NCI-H128 (cell line): ENCODE measurements around the gene GPR137B.

Experiments
- DNase-seq: peaks from one replicate; lab custom pipeline; 2025; ENCODE audit not compliant: unreplicated experiment; lab: John Stamatoyannopoulos, UW

The GPR137B gene

GRCh38 chr1:236113324-236114032, 28.9 kb upstream of the GPR137B start:
- DNase-seq = no peak

DNA sequence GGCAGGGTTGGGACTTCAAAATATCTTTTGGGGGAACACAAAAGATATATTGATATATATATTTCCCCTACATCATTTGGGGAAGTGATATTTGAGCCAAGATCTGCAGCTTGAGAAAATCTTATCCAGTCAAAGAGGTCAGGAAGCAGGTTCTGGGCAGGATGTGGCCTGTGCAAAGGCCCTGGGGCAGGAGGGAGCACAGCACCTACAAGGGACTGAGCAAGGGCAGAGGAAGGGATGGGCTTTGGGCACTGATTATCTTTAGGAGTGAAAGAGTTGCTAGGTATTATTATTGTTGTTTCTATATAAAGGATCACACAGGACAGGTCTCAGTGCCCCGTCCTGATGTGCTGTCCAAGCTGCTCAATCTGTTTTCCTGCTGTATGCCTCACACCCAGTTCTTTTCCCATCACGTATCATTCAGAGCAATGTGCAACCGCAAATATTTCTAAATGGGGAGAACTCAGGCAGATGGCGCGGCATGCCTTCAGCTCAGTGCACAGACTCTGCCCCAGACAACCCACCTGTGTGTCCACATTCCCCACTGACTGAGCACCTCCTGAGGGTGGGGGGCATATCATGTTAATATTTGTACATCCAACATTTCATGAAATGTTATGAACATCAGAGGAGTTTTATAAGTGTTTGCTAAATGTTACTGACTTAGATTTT, 28.1 kb upstream of the GPR137B start:
- DNase-seq = no peak

DNA sequence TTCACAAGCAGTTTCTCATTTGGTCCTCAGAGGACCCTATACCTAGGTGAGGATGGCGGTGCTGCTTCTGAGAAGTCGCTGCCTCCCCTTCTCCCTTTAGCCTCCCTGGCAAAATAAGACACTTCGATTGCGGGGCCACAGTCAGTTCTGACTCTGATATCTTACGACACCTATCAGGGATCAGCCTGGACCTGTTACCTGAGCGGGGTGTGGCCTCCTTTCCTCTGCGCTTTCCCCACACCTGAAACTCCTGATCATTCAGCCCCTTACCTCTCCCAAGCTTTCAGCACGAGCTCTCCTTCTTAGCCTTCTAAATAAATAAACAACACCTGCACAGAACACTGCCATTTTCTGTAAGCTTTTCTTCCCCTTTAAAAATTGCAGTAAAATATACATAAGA, 24.6 kb upstream of the GPR137B start:
- DNase-seq = no peak

- DNase-seq = no peak
Observed at GRCh38 chr1:236119943-236120484, 22.3 kb upstream of the GPR137B start.

DNA sequence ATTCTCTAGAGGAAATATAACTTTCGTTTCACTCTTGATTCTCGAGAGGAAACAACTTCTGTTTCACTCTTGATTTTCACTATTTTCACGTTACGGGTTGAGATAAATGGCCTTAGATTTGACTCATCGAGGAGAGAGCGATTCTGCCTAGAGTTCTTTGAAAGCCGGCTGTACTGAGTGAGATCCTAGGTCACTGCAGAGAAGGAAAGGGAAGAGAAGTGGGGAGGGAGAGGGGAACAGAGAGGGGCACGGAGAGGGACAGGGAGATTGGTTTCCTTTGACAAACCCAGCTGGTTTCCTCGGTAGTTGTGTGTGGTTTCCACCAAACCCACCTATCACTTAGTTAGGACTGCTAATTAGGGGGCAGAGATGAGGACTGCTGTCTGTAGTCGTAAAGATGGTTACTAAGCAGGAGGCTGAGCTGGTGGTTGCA, 21.6 kb upstream of the GPR137B start:
- DNase-seq = no peak

GRCh38 chr1:236122176-236122575, 20.2 kb upstream of the GPR137B start:
- DNase-seq = no peak

GRCh38 chr1:236123563-236123962, 18.8 kb upstream of the GPR137B start:
- DNase-seq = no peak

GRCh38 chr1:236124965-236125364, 17.4 kb upstream of the GPR137B start:
- DNase-seq = no peak

DNA sequence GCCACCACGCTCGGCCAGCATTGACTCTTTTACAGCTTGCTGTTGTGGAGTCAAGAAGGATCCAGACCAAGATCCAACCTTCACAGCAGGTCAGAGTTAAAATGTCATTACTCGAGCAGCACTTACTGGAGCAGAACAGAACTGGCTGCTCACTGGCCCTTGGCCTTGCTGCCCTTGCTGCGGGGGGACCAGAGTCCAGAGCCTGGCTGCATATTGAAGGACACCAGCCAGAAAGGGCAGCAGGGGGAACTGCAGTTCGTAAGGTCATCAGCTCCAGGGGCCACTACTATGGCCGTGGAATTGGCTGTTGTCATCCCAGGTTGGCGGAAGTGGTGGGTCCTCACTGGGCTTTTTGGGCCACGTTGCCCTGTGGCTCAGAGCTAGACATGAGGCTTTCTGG, 15.3 kb upstream of the GPR137B start:
- no peak for DNase-seq

- DNase-seq = no peak
Observed at GRCh38 chr1:236128646-236129178, 13.6 kb upstream of the GPR137B start.

DNA sequence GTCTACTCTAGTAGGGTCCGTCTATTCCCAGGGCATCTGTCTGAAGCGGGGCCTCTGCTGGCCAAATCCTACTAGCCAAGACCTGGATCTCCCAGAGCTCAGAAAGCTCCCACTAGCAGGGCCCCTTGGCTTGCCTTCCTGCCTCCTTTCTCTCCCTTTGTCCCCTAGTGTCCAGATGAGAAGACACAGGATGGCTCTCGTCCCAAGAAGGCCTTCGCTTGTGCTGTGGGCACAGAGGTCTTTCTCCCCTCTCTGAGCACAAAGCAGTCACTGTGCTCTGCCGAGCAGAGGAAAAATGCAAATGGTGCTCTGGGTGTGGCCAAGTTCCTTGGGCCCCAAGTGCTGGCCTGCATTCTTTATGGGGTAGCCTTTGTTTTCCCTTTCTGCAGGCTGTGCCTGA, 13.0 kb upstream of the GPR137B start:
- DNase-seq = no peak

DNA sequence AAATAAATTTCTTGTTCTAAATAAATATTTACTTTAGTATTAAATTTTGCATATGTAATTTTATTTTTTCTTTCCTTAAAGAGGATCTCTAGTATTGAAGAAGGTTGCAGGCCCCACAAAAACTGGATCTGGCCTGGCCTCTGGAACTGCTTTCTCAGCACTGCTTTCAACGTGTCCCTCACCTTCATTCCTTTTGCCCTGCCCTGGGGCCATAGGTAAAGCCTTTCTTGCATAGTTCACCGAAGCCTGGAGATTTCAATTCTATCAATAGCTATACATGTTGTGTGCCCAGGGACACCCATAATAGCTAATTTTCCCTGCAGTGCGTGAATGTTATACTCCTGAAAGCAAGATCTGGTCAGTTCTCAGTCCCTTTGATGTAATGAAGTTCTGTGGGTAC, 12.0 kb upstream of the GPR137B start:
- no peak for DNase-seq

DNA sequence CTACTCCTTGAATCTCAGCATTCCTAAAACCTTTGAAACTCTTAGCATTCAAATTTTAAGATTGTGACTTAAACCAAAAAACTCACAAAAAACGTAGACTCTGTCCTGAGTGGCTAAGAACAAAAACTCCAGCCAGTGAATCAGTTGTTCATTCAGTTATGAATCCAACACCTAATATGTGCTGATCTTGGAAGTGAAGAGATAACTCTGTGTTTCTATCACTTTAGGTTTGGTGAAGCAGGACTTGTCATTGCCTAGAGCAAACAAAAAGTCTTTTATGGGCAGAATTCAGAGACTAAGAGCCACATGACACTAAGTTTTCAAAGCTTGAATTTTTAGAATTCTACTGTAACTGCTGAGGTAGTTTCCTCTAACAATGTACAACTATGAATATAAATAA, 10.4 kb upstream of the GPR137B start:
- no peak for DNase-seq

DNA sequence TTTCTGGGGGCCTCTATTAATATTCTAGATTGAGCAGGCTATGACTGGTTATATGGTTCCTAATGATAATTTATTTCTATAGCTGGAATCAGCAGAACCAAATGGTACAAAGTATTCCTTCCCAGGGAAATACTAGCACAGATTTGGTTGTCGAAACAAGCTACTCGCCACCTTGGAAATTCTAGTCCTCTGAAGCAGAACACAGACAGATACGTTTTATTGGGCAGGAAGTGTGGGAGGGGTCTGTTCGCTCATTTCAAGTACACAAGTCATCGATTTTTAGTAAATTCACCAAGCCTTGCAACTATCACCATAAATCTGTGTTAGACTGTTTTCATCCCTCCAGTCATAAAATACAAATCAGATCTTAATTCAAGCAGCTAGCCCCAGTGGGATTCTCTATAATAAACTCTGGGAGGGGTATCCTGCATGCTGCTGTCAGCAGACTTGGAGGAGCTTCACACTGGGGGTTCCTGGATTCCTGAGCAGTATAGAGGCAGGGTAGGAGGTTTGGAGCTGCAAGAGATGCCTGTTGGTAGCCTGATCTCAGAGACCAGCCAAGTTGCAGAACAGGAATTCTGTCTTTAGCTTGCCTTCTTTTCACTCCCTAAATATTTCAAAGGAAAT, 9.8 kb upstream of the GPR137B start:
- no peak for DNase-seq

DNA sequence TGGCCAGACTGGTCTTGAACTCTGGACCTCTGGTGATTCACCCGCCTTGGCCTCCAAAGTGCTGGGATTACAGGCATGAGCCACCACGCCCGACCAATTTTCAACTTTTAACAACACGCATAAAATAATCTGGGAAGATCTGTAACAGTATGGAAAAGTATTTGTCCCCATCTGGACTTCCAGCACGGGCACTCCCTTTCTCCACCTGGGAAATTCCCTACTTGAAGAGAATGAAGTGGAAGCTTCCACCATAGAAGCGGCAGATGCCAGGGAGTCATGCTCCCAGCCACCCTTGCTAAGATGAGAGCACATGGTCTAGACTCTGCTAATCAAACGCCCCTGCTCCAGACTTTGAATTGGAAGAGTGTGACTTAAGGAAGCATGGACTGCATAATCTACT, 9.0 kb upstream of the GPR137B start:
- DNase-seq = no peak

- DNase-seq = no peak
Observed at GRCh38 chr1:236133802-236134201, 8.5 kb upstream of the GPR137B start.

- DNase-seq = no peak
Observed at GRCh38 chr1:236137285-236137852, 5.0 kb upstream of the GPR137B start.

- no peak for DNase-seq
Observed at GRCh38 chr1:236139495-236139894, 2.8 kb upstream of the GPR137B start.

DNA sequence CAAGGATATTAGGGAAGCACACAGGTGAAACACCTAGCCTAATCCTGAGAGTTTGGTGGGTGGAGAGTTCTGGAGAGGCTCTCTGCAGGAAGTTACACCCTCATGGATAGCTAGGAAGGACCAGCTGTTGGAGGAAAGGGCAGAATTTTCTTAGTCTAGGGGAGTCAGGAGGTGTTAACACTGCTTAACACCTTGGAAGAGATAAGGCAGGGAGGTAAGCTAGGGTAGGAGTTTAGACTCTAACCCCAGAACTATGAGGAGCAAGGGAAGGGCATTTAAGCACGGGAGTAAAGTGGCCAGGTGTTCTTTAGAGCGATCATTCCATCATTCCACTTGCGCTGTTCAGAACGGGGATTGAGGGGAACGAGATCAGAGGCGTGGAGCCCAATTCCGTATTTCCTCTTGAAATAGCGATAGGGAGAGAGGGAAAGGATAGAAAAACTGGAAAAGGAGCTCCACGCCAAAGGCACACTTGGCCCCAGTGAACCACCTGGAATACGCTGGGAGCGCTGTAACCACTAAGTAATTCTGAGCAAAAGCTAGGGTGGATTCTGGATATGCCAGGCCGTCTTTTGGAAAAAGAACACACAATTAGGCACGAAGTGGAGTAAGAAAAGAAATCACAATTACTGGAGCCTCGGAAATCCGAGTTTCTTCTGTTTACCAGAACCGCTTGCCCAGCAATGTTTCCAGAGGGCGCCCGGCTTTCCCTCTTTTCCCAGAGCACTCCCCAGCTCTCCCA, 1.5 kb upstream of the GPR137B start:
- no peak for DNase-seq

- no peak for DNase-seq
Observed at GRCh38 chr1:236141447-236142252, 689 bp upstream of the GPR137B start.
